Measurements from ENCODE around the gene ZFP91. TPM values are rescaled to one million over a fixed set of nuclear protein-coding genes. Genes with fewer than 3 reads are reported as not detected.

ZFP91 gene
- total RNA-seq, 1 donor from 2014 or later = 57.4 TPM

DNA sequence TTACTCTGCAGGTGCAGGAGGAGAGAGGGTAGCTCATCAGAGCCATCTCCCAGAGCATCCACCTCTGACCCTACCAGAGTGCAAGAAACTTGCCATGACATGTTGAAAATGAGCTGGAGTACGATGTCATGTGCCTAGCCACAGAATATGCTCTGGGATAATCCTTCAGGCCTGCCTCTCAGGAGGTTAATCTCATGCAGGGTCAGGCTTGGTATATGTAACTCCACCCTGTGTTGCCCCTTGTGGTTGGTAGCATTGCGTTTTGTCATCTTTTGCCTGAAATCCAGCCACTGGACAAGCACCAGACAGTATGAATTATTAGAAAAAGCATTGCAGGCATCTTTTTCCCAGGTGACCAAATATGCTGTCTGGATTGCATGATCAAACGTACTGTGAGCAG, 79.8 kb downstream of the ZFP91 start:
- intact Hi-C loops (cut with micrococcal nuclease) = no loop called here

GRCh38 chr11:58659404-58659803, 80.5 kb downstream of the ZFP91 start:
- intact Hi-C loops (cut with micrococcal nuclease) = no loop called here

DNA sequence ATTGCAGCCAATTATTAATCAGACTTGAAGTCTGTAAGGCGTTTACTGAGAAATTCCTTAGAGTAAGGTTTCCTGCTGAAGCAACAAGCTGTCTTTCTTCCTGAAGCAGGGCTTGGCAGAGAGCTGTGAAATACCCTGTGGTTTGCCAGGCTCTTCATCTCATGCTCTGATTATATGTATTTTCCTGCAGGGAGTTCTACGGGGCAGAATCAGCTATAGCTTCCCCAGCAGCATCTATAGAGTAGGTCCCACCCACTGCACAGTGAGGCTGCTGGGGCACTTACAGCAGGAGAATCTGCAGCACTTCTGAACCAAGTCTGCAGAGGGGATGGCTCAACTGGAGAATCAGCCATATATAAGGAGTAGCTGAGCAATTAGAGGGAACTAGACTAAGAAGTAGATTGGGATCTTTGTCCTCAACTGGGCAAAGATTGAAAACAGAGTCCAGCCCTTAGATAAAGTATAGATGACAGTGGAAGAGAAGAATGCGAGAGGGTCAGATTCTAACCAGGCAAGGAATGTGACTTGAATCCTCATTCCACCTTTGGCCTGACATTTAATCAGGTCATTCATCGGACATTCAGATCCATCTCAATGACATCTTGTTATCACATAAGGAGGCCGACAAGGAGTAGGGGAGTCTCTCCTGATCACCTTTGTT, 81.2 kb downstream of the ZFP91 start:
- intact Hi-C loops (cut with micrococcal nuclease) = no loop called here

Other genes starting within 250 kb of the ZFP91 start
- not detected in 2 replicates for gene OR5B17, start 220.0 kb upstream of the ZFP91 start, total RNA-seq
- not detected in 2 replicates for gene OR5B3, start 172.2 kb upstream of the ZFP91 start, total RNA-seq
- gene OR5B2, start 150.9 kb upstream of the ZFP91 start, total RNA-seq = not detected in 2 replicates
- gene OR5B12, start 136.8 kb upstream of the ZFP91 start, total RNA-seq = not detected in 2 replicates
- gene OR5B21, start 71.0 kb upstream of the ZFP91 start, total RNA-seq = 0.82 and 1.1 TPM in 2 replicates
- 137 and 141 TPM in 2 replicates for gene LPXN, start 3.2 kb upstream of the ZFP91 start, total RNA-seq
- 3.6 and 4.6 TPM in 2 replicates for gene CNTF, start 43.6 kb downstream of the ZFP91 start, total RNA-seq
- not detected in 2 replicates for gene GLYAT, start 152.9 kb downstream of the ZFP91 start, total RNA-seq